Astrocyte of the cerebellum (primary cell): ENCODE measurements around the gene HAPLN1.
A peak's percentile ranks its signal among the peaks of the same experiment; 100 is the strongest.

Experiments
- DNase-seq: peaks from one replicate; pipeline ENCODE4 v3.0.0-alpha.2; 2011; ENCODE audit warnings: low read depth
- H3K4me3 ChIP-seq: 2 replicates; pipeline ENCODE4 v1.5.1; 2011; ENCODE audit warnings: mild to moderate bottlenecking, low read depth, low read length, moderate library complexity
- CTCF ChIP-seq: IDR thresholded peaks from 2 replicates; pipeline ENCODE4 v1.5.1; 2012; ENCODE audit warnings: low read length, low read depth, moderate library complexity, mild to moderate bottlenecking; ENCODE audit errors: missing control alignments
- in situ Hi-C: cut with HindIII; loops from 2 replicates; pipeline ENCODE4 v1.10.0; 2017; ENCODE audit warnings: low sequenced_read_pairs

HAPLN1 gene

GRCh38 chr5:83711982-83712601 lies 8.6 kb downstream of the HAPLN1 start:
- DNase-seq = peak; percentile 47
- in situ Hi-C loops = no loop called here
- no peak overlapping the region for H3K4me3 ChIP-seq
- TF ChIP-seq CTCF = peak; percentile 56

GRCh38 chr5:83709973-83710372 lies 10.7 kb downstream of the HAPLN1 start:
- H3K4me3 ChIP-seq = no peak overlapping the region
- no peak for TF ChIP-seq CTCF
- no peak for DNase-seq
- in situ Hi-C loops = no loop called here

- in situ Hi-C loops = no loop called here
- no peak for DNase-seq
- no peak for TF ChIP-seq CTCF
- H3K4me3 ChIP-seq = no peak overlapping the region
Measured at GRCh38 chr5:83708170-83708569, 12.5 kb downstream of the HAPLN1 start.

GRCh38 chr5:83703059-83703458 lies 17.6 kb downstream of the HAPLN1 start:
- no peak for DNase-seq
- H3K4me3 ChIP-seq = no peak overlapping the region
- in situ Hi-C loops = no loop called here
- TF ChIP-seq CTCF = no peak

- no peak overlapping the region for H3K4me3 ChIP-seq
- in situ Hi-C loops = no loop called here
- no peak for DNase-seq
- TF ChIP-seq CTCF = no peak
Measured at GRCh38 chr5:83701886-83702285, 18.8 kb downstream of the HAPLN1 start.

- DNase-seq = no peak
- no peak for TF ChIP-seq CTCF
- no peak overlapping the region for H3K4me3 ChIP-seq
- in situ Hi-C loops = no loop called here
Measured at GRCh38 chr5:83689881-83690280, 30.8 kb downstream of the HAPLN1 start.
